ENCODE measurements around the gene AGK. TPM values are rescaled to one million over a fixed set of nuclear protein-coding genes. Genes with fewer than 3 reads are reported as not detected.

Gene AGK
- total RNA-seq, 1 donor: 28.7 TPM

- no peak for TF ChIP-seq CTCF (IDR thresholded peaks at IDR 0.05; ENCODE audit: insufficient read depth, low read length)
- DNase-seq (ENCODE audit: low read depth): peak; percentile 53
Observed at GRCh38 chr7:141593134-141593533, 41.9 kb downstream of the AGK start.

DNA sequence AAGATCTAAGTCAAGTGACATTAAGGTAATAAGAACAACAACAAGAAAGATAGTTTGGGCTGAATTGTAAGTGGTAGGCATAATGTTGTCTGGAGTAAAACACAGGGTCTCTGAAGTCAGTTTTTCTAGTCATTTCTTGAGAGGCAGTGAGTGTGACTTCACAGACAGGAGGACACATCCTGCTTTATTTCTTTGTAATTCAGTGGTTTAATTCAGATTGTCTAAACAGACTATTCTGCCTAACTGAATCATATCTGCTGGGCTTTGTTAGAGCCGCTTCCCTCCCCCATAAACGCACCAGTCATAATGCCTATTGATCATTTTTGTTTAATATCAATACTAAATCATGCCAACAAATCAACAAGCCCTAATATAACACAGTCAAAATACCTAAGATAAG is 46.8 kb downstream of the AGK start:
- DNase-seq (ENCODE audit: low read depth): no peak
- H3K4me3 ChIP-seq (ENCODE audit: low read depth, low read length): no peak overlapping the region
- no peak for TF ChIP-seq CTCF (IDR thresholded peaks at IDR 0.05; ENCODE audit: insufficient read depth, low read length)

More at GRCh38 chr7:141593134-141593533, 41.9 kb downstream of the AGK start:
- H3K4me3 ChIP-seq (ENCODE audit: low read depth, low read length): no peak overlapping the region

GRCh38 chr7:141598408-141598807 is 47.2 kb downstream of the AGK start:
- no peak for DNase-seq (ENCODE audit: low read depth)
- no peak overlapping the region for H3K4me3 ChIP-seq (ENCODE audit: low read depth, low read length)
- no peak for TF ChIP-seq CTCF (IDR thresholded peaks at IDR 0.05; ENCODE audit: insufficient read depth, low read length)

- DNase-seq (ENCODE audit: low read depth): no peak
Observed at GRCh38 chr7:141600168-141601006, 49.2 kb downstream of the AGK start.

DNA sequence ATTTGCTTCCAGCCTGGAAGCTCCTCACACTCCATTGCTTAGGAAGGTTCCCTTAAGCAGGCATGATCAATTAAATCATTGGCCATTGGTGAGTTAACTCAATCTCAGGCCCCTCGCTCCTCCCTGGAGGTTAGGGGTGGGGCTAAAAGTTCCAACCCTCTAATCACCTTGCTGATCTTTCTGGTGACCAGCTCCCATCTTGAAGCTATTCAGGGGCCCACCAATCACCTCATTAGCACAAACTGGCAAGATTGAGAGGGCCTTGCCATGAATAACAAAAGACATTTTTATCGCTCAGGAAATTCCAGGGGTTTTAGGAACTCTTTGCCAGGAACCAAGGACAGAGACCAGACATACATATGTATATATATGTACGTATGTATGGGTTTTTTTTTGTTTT is 58.4 kb downstream of the AGK start:
- no peak for TF ChIP-seq CTCF (IDR thresholded peaks at IDR 0.05; ENCODE audit: insufficient read depth, low read length)
- H3K4me3 ChIP-seq (ENCODE audit: low read depth, low read length): no peak overlapping the region
- no peak for DNase-seq (ENCODE audit: low read depth)

More at GRCh38 chr7:141600168-141601006, 49.2 kb downstream of the AGK start:
- no peak overlapping the region for H3K4me3 ChIP-seq (ENCODE audit: low read depth, low read length)
- TF ChIP-seq CTCF (IDR thresholded peaks at IDR 0.05; ENCODE audit: insufficient read depth, low read length): no peak

DNA sequence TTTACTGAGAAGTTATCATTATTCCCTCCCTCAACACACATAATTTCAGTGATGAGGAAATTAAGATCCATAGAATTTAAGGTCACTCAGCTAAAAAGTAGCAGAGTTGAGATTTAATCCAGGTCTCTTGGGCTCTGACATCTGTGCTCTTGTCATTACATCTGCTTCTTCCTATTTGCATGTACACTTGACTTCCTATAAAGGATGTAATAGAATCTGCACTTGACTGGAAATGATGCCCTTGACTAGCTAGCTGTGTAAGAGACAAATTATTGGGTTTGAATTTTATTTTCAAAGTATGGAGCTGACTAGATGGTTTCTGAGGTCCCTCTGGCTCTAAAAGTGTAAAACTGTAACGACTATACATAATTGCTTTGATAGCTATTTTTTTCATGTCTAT is 59.5 kb downstream of the AGK start:
- TF ChIP-seq CTCF (IDR thresholded peaks at IDR 0.05; ENCODE audit: insufficient read depth, low read length): no peak
- no peak for DNase-seq (ENCODE audit: low read depth)

More for the DNA sequence above, 59.5 kb downstream of the AGK start:
- H3K4me3 ChIP-seq (ENCODE audit: low read depth, low read length): no peak overlapping the region

All from fibroblast of the aortic adventitia (primary cell).